ENCODE results near the gene ZXDC.

The ZXDC gene

DNA sequence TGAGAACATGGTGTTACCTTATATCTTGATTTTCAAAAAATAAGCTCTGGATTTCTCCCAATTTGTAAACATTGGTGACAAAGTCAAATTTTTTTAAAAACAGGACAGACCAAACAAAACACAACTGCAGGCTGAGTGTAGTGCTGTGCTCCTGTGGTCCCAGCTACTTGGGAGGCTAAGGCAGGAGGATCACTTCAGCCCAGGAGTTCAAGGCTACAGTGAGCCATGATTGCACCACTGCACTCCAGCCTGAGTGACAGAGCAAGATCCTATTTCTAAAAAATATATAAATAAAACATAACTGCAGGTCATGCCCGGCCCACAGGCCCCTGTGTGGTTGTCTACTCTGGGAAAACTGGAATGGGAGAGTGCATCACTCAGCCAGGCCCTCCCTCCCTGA, 4.0 kb upstream of the ZXDC start:
- H3K27me3 ChIP-seq (replicated peaks; ENCODE audit: control insufficient read depth, insufficient read depth, low read length): no peaks in the 10 kb centered on the region; the same call in 1 of the 2 replicates
- TF ChIP-seq, protein P1, sequence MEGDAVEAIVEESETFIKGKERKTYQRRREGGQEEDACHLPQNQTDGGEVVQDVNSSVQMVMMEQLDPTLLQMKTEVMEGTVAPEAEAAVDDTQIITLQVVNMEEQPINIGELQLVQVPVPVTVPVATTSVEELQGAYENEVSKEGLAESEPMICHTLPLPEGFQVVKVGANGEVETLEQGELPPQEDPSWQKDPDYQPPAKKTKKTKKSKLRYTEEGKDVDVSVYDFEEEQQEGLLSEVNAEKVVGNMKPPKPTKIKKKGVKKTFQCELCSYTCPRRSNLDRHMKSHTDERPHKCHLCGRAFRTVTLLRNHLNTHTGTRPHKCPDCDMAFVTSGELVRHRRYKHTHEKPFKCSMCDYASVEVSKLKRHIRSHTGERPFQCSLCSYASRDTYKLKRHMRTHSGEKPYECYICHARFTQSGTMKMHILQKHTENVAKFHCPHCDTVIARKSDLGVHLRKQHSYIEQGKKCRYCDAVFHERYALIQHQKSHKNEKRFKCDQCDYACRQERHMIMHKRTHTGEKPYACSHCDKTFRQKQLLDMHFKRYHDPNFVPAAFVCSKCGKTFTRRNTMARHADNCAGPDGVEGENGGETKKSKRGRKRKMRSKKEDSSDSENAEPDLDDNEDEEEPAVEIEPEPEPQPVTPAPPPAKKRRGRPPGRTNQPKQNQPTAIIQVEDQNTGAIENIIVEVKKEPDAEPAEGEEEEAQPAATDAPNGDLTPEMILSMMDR (IDR thresholded peaks at IDR 0.05; ENCODE audit: insufficient read depth, low read length, poor library complexity, severe bottlenecking): no peak

DNA sequence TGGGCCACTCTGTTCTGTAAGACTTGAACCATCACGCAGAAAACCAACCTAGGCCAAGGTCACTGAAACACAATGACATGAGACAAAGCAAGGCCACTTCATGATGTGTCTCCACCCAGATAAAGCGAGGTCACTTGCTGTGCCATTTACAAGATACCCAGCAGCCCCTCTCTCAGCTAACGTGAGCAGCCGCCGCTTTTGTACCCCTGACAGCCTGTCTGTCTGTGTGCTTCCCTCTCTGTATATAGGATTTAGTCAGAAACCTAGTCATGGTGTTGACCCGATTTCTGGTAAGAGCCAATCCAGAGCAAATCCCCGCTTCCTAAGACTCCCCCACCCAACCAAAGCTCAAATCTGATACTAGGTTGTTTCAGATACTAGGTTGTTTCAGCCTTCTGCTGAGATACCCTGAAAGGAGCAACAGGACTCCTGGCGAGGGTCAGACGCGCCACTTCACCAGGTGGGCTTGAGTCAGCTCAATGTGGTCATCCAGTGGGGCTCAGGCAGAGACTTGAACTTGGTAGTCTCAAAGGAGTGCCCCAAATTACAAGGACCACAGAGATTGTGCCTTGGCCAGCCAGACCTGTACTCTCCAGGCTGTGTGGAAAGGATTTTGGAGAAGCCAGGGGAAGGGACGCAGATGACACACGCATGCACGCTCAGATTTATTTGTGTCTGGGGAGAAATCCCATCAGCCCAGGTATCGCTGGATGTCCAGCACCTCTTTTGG, 3.1 kb upstream of the ZXDC start:
- DNase-seq (ENCODE audit: extremely low read depth, insufficient read length): no peak
- TF ChIP-seq, protein P1 (IDR thresholded peaks at IDR 0.05; ENCODE audit: insufficient read depth, low read length, poor library complexity, severe bottlenecking): no peak
- no peaks in the 10 kb centered on the region for H3K36me3 ChIP-seq (ENCODE audit: control insufficient read depth, insufficient read depth, low read length)
- no peaks in the 10 kb centered on the region; the same call in 1 of the 2 replicates for H3K27me3 ChIP-seq (replicated peaks; ENCODE audit: control insufficient read depth, insufficient read depth, low read length)
- no peak overlapping the region for H3K4me3 ChIP-seq (replicated peaks; ENCODE audit: low read depth, low read length)

More for the DNA sequence above, 4.0 kb upstream of the ZXDC start:
- no peak overlapping the region for H3K4me3 ChIP-seq (replicated peaks; ENCODE audit: low read depth, low read length)
- no peaks in the 10 kb centered on the region for H3K36me3 ChIP-seq (ENCODE audit: control insufficient read depth, insufficient read depth, low read length)
- DNase-seq (ENCODE audit: extremely low read depth, insufficient read length): no peak

DNA sequence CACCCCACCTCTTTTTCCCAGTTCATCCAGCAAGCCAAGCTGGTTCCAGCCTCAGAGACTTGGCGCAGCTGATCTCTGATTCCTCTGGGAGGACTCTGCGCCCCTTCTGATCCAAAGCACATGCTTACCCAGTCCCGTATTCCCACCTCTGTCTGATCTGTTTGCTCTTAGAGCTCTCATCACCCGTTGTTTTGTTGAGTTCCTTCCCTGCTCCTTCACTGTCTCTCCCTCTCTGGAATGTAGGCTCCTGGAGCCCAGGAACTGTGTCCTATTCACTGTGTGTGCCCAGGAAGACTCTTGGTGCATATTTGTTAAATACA, 1.3 kb upstream of the ZXDC start:
- Histone ChIP-seq H3K27me3 (replicated peaks; ENCODE audit: control insufficient read depth, insufficient read depth, low read length) (no peaks in the 10 kb centered on the region; the same call in 1 of the 2 replicates), H3K36me3 (ENCODE audit: control insufficient read depth, insufficient read depth, low read length) (no peaks in the 10 kb centered on the region), H3K4me3 (replicated peaks; ENCODE audit: low read depth, low read length) (no peak overlapping the region)
- TF ChIP-seq, protein P1 (IDR thresholded peaks at IDR 0.05; ENCODE audit: insufficient read depth, low read length, poor library complexity, severe bottlenecking): no peak
- DNase-seq (ENCODE audit: extremely low read depth, insufficient read length): no peak

DNA sequence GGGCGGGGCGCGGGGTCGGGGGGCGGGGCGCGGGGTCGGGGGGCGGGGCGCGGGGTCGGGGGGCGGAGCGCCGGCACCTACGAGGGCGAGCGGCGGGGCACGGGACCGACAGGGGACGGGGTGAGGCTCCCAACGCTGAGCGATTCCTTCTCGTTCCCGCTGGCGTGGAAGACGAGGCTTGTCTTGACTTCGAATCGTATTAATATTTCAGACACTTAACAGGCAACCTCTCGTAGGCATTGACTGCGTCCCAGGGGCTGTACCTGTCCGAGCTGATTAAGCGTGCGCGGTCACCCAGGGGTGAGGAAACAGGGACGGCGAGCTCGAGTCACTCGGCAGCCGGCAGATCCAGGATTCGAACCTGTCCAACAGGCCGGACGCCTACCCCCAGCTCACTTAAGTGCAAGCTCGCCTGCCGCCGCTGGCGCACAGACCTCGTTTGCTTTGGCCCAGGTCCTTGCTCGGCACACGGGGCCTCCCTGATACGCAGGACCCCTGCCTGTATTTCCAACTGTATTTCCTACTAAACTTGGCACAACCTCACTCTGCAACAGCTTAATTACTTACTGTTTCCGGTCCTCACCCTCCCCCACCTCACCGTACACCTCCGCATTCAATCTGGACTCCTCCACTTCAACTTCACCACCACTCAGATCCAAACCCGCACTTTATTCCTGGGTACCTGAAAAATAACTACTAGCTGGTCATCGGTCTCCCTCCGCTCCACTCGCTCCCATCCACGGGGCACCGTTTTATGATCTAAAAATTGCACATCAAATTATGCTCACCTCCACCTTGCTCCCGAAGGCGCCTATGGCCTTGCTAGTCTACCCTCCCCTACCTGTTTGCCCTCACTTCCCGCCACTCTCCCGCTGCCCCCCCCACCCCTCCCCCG, 722 bp upstream of the ZXDC start:
- peak; percentile 67 for DNase-seq (ENCODE audit: extremely low read depth, insufficient read length)
- Histone ChIP-seq H3K36me3 (ENCODE audit: control insufficient read depth, insufficient read depth, low read length) (no peaks in the 10 kb centered on the region), H3K4me3 (replicated peaks; ENCODE audit: low read depth, low read length) (peak overlapping the region; percentile 60), H3K27me3 (replicated peaks; ENCODE audit: control insufficient read depth, insufficient read depth, low read length) (no peaks in the 10 kb centered on the region; the same call in 1 of the 2 replicates)
- TF ChIP-seq, protein P1 (IDR thresholded peaks at IDR 0.05; ENCODE audit: insufficient read depth, low read length, poor library complexity, severe bottlenecking): no peak

DNA sequence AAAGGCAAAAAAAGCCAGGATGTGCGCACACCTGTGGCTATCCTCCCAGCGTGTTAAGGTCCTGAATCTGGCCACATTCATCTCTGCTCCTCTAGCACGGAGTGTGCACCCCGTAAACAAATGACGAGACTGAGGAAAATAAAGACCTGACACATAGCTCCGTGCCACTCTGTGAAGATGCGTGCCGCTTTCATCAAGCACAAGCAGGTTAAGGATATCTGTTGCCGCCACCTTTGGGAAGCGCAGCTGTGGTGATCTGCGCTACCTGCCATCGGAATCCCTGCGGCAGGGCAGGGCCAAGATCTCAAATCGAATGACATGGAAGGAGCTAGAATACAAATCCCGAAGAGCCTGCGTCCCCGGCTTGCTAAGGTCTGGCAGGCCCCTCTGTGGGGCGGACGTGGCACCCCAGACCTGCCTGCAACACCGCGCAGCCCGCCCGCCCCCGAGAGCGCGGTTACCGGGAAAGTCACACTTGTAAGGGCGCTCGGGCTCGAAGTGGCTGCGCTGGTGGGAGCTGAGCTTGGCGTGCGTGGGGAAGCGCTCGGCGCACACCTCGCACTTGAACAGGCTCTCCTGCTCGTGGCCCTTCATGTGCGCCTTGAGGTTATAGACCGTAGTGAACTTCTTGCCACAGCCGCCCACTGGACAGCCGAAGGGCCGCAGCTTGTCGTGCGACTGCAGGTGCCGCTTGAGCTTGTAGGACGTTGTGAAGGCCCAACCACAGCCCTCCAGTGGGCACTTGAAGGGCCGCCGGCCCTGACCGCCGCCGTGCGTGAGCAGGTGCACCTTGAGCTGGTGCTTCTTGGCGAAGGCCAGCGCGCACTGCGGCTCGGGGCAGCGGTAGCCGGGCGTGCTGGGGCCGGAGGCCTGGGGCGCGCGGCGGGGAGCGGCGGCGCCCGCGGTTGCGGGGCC, 936 bp downstream of the ZXDC start:
- peak; percentile 77 for DNase-seq (ENCODE audit: extremely low read depth, insufficient read length)
- H3K36me3 ChIP-seq (ENCODE audit: control insufficient read depth, insufficient read depth, low read length): peaks cover 9% of the 10 kb centered on the region
- no peaks in the 10 kb centered on the region for H3K27me3 ChIP-seq (replicated peaks; ENCODE audit: control insufficient read depth, insufficient read depth, low read length)
- H3K4me3 ChIP-seq (replicated peaks; ENCODE audit: low read depth, low read length): peak overlapping the region; percentile 88
- TF ChIP-seq, protein P1 (IDR thresholded peaks at IDR 0.05; ENCODE audit: insufficient read depth, low read length, poor library complexity, severe bottlenecking): peak; percentile 11

All from GM06990 (cell line).